Activated naive CD8-positive, alpha-beta T cell treated with anti-CD3 and anti-CD28 coated beads, Interleukin-2, amount 10 ng/mL, durations not matched to agents 7 days and 5 days (primary cell): Measurements from ENCODE around the gene CNGB1. TPM values are rescaled to one million over a fixed set of nuclear protein-coding genes. Genes with fewer than 3 reads are reported as not detected.
A peak's percentile ranks its signal among the peaks of the same experiment; 100 is the strongest.

Source experiments
- ATAC-seq: fragments of 150-1000 bp; cut with Tn5 transposase; one replicate; pipeline ENCODE4 v1.10.0; 2021; ENCODE audit warnings: low read depth, moderate library complexity
- POLR2A ChIA-PET: fragments of 350-600 bp; sonication (Branson Sonifier 250); formaldehyde crosslinking; loops from one replicate; lab custom pipeline; 2021; ENCODE audit warnings: antibody characterized with exemption; lab: Charles Lee
- DNase-seq: peaks from one replicate; pipeline ENCODE4 v3.0.0; 2021
- H3K27ac Mint-ChIP-seq: one replicate; pipeline ENCODE4 v1.8.0; 2022; ENCODE audit warnings: mild to moderate bottlenecking, mixed read lengths
- H3K27me3 Mint-ChIP-seq: one replicate; pipeline ENCODE4 v1.8.0; 2022; ENCODE audit warnings: mild to moderate bottlenecking, moderate library complexity, mixed read lengths
- H3K36me3 Mint-ChIP-seq: one replicate; pipeline ENCODE4 v1.8.0; 2021; ENCODE audit warnings: mild to moderate bottlenecking, mixed read lengths
- H3K4me1 Mint-ChIP-seq: one replicate; pipeline ENCODE4 v1.8.0; 2021; ENCODE audit warnings: mixed read lengths
- H3K4me3 Mint-ChIP-seq: one replicate; pipeline ENCODE4 v1.8.0; 2022; ENCODE audit warnings: mild to moderate bottlenecking, moderate library complexity, mixed read lengths
- H3K9me3 Mint-ChIP-seq: one replicate; pipeline ENCODE4 v1.8.0; 2021; ENCODE audit warnings: mixed read lengths
- total RNA-seq, 2 experiments: library from RNA; stranded (reverse); gene quantifications; one replicate each; pipeline ENCODE4 v1.2.3, GENCODE V29; 2021

CNGB1 gene
- total RNA-seq, 2 experiments from 2014 or later: not detected

DNA sequence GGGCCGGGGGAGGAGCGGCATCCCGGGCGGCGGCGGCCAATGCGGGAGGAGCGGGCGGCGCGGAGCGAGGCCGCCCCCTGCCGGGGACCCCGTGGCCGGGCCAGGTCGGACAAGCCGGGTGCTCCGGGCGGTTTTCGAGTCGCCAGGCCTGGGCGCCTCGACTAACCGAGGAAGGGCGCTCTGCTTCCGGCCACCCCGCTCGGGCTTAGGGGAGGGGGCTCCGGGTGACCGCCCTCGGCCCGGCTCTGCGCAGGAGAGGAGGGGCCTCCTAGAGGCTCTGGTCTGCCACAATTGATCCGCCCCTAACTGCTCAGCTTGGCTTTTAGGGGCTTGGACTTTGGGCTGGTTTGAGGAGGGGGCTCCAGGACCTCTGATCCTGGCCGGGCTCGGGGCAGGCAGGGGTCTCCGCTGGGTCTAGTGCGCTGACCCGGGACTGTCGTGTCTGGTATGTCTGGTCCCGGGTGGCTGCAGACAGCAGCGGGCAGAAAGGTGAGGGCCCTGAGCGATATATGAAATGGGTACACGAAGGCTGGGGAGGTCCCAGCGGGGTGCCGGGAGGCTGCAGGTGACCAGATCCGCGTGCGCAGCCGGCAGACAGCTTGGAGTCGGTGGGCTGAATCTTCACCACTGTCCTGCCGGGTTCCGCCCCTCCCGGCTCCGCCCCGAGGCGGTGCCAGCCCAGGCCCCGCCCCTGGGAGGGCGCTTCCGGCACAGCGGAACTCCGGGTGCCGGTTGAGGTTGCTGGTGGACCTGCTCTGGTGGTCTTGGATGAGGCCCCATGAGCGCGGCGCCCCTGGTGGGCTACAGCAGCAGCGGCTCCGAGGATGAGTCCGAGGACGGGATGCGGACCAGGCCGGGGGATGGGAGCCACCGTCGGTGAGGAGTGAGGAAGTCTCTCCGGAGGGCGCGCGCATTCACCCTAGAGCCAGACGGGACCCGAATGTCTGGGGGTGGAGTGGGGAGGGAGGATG, 30.1 kb upstream of the CNGB1 start, which contains the start of gene USB1:
Gene USB1, plus strand, starts transcription at position 702 of the 971 bp plus-strand sequence. Its CDS starts 77 bp downstream, at position 779.
- Mint-ChIP-seq H3K27me3 (no peaks in the 10 kb centered on the region), H3K27ac (peak within 1 kb of the TSS; percentile 92), H3K4me3 (peak within 1 kb of the TSS; percentile 95), H3K36me3 (peaks cover 14% of the 10 kb centered on the region), H3K4me1 (peaks cover 42% of the 10 kb centered on the region), H3K9me3 (no peaks in the 10 kb centered on the region)
- DNase-seq (peak; percentile 98), ATAC-seq (peak; percentile 57)
- POLR2A ChIA-PET: interaction anchor here (0.6 to 2.6 kb wide), 10 partner anchors 9 to 467 kb away, joined by 3 to 11 read pairs (median 4); partner anchors contain the start of genes CFAP20 and KATNB1

DNA sequence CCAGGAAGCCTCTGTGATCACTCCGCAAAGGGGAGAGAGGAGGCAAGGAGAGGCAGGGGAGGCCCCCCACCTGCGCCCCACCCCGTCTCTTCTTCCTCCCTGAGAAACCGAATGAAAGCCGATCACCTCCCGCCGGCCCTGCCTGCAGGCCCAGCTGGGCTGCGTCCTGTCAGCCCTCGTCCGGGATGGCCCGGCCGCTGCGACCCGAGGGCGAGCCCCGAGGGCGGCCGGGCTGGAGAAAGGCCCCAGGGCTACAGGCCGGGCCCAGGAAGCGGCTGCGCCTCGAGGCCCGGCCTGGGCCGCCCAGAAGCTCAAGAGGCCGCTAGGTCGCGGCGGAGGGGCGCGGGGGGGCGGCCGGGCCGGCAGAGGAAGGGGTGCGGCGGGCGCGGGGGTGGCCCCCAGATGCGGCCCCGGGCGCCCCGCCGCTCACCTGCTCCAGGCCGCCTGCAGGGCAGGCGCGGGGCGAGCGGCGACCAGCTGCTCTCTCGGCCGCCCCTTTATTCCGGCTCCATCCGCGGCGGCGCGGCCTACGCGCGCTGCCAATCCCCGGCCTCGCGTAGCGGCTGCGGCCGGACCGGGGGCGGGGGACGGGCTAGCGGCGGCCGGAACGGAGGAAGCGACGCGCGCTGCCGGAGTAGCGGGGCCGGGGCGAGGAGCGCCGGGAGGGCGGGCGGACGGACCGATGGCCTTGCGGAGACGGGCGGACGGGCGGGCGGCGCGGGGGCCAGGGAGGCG, 29.2 kb upstream of the CNGB1 start, which contains the start of gene ZNF319:
Gene ZNF319, minus strand, starts transcription at position 702 of the 735 bp plus-strand sequence. CDS start 2,407 bp downstream, outside the sequence.
- peaks cover 48% of the 10 kb centered on the region for H3K4me1 Mint-ChIP-seq
- H3K36me3 Mint-ChIP-seq: peaks cover 11% of the 10 kb centered on the region
- peak within 1 kb of the TSS; percentile 95 for H3K4me3 Mint-ChIP-seq
- H3K9me3 Mint-ChIP-seq: no peaks in the 10 kb centered on the region
- peak within 1 kb of the TSS; percentile 92 for H3K27ac Mint-ChIP-seq
- ATAC-seq (peak; percentile 3), DNase-seq (no peak)
- POLR2A ChIA-PET: interaction anchor here (0.6 to 2.6 kb wide), 11 partner anchors 10 to 1136 kb away, joined by 3 to 11 read pairs (median 4); partner anchors contain the start of genes CFAP20 and KATNB1
- no peaks in the 10 kb centered on the region for H3K27me3 Mint-ChIP-seq

DNA sequence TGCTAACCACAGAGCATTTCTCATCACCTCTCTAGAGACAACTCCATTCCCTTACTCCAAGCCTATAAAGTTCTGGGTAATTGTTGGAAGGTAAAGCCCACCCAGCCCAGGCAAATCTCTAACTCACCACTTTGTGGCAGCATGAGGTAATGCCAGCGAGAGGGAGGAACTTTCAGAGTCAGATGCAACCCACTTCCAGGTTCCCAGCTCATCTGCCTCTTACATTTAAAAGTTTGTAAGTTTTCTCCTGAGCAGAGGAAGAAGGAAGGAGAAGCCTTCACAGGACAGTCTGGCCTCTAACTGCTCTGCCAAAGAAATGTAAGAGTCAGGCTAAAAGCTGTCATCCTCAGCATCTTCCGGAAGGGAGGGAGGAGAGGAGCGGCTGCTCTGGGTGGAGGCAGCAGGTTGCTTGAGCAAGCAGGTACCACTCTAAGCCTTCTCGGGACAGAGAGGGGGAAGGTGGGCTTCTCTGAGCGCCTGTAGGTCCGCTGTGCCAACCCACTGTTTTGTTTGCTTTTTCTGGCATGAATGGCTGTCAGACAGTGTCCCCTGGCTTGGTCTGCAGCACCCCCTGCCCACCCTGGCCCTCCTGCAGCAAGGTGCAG, 28.5 kb upstream of the CNGB1 start:
- POLR2A ChIA-PET: interaction anchor here (0.6 to 2.6 kb wide), 8 partner anchors 11 to 1135 kb away, joined by 3 to 11 read pairs (median 6); partner anchors contain the start of genes CFAP20 and KATNB1
- Mint-ChIP-seq H3K9me3 (no peaks in the 10 kb centered on the region), H3K4me3 (peak overlapping the region; percentile 84), H3K4me1 (peaks cover 50% of the 10 kb centered on the region), H3K27ac (peak overlapping the region; percentile 88), H3K27me3 (no peaks in the 10 kb centered on the region), H3K36me3 (peaks cover 11% of the 10 kb centered on the region)
- ATAC-seq (no peak), DNase-seq (no peak)

DNA sequence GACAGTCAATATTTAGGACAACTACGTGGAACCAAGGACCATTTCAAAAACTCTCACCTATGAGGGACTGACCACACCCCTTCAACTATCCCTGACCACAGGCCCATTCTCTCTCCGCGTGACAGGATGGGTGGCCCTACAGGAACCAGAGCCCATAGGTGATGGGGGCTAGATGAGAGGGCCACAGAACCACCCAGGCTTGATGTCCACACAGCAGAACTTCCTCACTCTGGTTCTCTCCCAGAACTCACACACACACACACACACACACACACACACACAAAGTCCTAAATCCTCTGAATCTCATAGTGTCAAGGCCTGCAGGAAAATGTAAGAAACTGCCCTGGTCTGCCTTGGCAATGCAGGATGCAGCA, 28.1 kb upstream of the CNGB1 start:
- POLR2A ChIA-PET: interaction anchor here (0.8 to 2.6 kb wide), 7 partner anchors 10 to 422 kb away, joined by 3 to 11 read pairs (median 5); partner anchors contain the start of gene CFAP20
- Mint-ChIP-seq H3K27me3 (no peaks in the 10 kb centered on the region), H3K4me1 (peaks cover 48% of the 10 kb centered on the region), H3K27ac (peak overlapping the region; percentile 88), H3K4me3 (peak overlapping the region; percentile 84), H3K36me3 (peaks cover 9% of the 10 kb centered on the region), H3K9me3 (no peaks in the 10 kb centered on the region)
- DNase-seq: no peak
- ATAC-seq: no peak

DNA sequence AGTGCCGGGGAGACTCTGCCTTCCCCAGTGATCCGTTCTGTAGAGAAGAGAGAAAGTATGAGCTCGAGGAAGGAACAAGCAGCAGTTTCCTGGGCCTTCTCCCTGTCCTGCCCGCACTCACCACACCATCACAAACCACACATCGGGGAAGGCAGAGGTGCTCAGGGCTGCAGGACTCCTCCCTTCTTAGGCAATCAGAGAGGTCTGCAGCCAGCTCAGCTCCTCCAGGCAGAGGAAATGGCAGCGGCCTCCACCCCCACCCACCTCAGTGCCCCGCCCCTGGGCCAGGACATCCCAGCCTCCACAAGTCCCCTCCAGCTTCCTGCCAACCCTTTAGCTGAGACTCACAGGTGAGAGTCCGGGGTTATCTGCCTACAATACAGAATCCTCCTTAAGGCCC, 27.6 kb upstream of the CNGB1 start:
- H3K4me3 Mint-ChIP-seq: peak overlapping the region; percentile 84
- H3K9me3 Mint-ChIP-seq: no peaks in the 10 kb centered on the region
- H3K27ac Mint-ChIP-seq: peak overlapping the region; percentile 88
- DNase-seq: peak; percentile 75
- H3K36me3 Mint-ChIP-seq: peaks cover 6% of the 10 kb centered on the region
- peaks cover 45% of the 10 kb centered on the region for H3K4me1 Mint-ChIP-seq
- ATAC-seq: peak; percentile 60
- POLR2A ChIA-PET: interaction anchor here (0.8 to 1.2 kb wide), 5 partner anchors 9 to 422 kb away, joined by 3 to 5 read pairs (median 5); partner anchors contain the start of gene CFAP20
- H3K27me3 Mint-ChIP-seq: no peaks in the 10 kb centered on the region

DNA sequence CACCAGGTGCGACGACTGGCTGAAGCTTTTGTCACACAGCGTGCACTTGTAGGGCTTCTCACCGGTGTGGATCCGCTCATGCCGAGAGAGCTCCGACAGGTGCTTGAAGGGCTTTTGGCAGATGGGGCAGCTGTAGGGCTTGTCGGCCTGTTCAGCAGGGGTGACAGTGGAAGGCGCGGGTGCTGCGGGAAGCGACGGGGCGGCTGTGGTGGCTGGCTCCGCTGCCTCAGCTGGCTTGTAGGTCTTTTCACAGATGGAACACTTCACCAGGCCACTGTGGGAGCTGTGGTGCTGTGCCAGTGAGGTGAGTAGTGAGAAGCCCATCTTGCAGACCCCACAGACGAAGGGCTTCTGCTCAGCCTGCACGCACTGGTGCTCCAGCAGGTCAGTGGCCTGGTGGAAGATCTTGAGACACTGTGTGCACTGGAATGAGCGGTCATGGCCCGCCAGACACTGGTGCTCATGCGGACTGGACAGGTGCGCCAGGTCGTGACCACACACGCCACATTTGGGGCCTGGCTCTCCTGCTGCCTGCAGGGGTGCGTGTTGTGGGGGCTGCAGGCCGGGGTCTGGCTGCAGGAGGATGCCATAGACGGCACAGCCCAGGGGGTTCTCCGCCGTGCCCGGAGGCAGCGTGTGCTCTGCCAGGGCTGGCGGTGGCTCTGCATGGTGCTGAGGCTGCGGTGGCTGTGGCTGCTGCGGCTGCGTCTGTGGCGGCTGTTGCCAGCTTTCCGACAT, 26.8 kb upstream of the CNGB1 start:
- ATAC-seq (no peak), DNase-seq (no peak)
- POLR2A ChIA-PET: interaction anchor here (0.9 to 1.2 kb wide), 4 partner anchors 18 to 421 kb away, joined by 3 to 5 read pairs (median 4); partner anchors contain the start of gene CFAP20
- no peaks in the 10 kb centered on the region for H3K27me3 Mint-ChIP-seq
- H3K27ac Mint-ChIP-seq: peak overlapping the region; percentile 88
- peaks cover 6% of the 10 kb centered on the region for H3K36me3 Mint-ChIP-seq
- peak overlapping the region; percentile 84 for H3K4me3 Mint-ChIP-seq
- no peaks in the 10 kb centered on the region for H3K9me3 Mint-ChIP-seq
- peaks cover 45% of the 10 kb centered on the region for H3K4me1 Mint-ChIP-seq

DNA sequence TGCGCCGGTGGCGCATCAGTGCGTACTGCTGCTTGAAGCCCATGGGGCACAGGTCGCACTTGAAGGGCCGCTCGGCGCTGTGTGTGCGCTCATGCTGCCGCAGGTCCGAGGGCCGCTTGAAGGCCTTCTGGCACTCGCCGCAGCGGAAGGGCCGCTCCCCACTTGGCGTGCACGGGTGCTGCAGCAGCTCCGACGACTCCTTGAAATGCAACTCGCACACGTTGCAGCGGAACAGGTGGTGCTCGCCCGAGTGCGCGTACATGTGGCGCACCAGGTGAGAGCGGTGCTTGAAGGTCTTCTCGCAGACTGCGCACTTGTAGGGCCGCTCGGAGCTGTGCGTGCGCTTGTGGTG, 26.2 kb upstream of the CNGB1 start:
- Mint-ChIP-seq H3K27ac (no peak overlapping the region), H3K4me3 (peak overlapping the region; percentile 50), H3K4me1 (peaks cover 42% of the 10 kb centered on the region), H3K36me3 (peaks cover 6% of the 10 kb centered on the region), H3K27me3 (no peaks in the 10 kb centered on the region), H3K9me3 (no peaks in the 10 kb centered on the region)
- no peak for DNase-seq
- no peak for ATAC-seq
- POLR2A ChIA-PET: no interaction called here

DNA sequence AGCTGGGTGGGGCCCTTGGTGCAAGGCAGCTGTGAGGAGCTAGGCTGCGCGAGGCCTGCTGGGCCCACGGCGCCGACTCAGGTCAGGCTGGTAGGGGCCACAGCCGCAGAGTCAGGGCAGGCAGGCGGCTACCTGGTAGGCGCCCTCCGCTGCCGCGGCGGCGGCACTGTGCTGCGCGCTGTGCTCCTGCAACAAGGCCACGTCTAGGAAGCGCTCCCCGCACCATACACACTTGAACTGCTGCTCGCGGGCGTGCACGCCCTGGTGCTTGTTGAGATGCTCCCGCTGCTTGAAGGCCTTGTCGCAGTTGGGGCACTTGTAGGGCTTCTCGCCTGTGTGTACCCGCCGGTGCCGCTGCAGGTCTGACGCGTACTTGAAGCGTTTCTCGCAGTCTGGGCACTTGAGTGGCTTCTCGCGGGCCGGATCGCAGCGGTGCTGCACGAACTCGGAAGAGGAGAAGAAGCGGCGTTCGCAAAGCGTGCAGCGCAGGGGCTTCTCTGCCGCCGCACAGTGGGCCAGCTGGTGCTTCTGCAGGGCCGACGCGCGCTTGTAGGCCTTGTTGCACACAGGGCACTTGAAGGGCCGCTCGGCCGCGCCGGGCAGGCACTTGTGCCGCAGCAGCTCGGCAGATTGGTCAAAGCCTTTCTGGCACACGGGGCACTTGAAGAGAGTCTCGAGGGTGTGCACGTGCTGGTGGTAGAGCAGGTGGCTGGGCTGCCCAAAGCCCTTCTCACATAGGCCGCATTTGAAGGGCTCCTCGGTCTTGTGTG, 25.7 kb upstream of the CNGB1 start:
- H3K4me3 Mint-ChIP-seq: no peak overlapping the region
- H3K4me1 Mint-ChIP-seq: peaks cover 36% of the 10 kb centered on the region
- no peak for DNase-seq
- ATAC-seq: no peak
- no peak overlapping the region for H3K27ac Mint-ChIP-seq
- H3K36me3 Mint-ChIP-seq: peaks cover 6% of the 10 kb centered on the region
- no peaks in the 10 kb centered on the region for H3K9me3 Mint-ChIP-seq
- POLR2A ChIA-PET: no interaction called here
- no peaks in the 10 kb centered on the region for H3K27me3 Mint-ChIP-seq

DNA sequence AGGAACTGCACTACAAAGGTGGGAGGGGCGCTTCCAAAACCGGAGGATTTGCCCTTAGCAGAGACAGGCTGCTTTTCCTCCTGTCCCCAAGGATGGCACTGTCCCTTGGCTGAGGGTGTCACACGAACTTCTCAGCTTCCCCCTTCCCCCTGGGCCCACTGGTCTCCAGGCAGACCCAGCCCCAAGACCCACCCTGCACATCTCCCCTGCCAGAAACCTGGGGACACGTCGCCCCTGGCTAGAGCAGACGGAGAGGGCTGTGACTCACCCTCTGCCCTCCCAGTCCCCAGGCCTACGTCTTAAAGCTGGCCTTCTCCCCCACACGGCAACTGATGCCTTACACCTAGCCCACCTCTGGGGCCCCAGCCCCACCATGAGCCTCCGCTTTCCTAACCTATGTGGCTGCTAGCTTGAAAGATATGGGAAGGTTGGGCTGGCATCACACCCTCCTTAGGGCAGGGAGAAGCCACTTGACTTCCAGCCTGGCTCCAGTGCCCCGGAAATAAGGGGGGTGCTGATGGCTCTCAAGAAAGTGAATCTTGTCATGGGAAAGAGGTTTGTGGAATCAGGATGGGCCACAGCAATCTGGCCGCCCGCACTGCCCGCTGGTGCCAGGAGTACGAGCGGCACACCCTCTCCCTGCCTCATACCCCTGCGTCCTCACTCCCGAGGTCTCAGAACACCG, 24.9 kb upstream of the CNGB1 start:
- Mint-ChIP-seq H3K36me3 (peaks cover 6% of the 10 kb centered on the region), H3K4me3 (no peak overlapping the region), H3K9me3 (no peaks in the 10 kb centered on the region), H3K4me1 (peaks cover 33% of the 10 kb centered on the region), H3K27ac (peak overlapping the region; percentile 65), H3K27me3 (no peaks in the 10 kb centered on the region)
- ATAC-seq (no peak), DNase-seq (no peak)
- POLR2A ChIA-PET: no interaction called here

DNA sequence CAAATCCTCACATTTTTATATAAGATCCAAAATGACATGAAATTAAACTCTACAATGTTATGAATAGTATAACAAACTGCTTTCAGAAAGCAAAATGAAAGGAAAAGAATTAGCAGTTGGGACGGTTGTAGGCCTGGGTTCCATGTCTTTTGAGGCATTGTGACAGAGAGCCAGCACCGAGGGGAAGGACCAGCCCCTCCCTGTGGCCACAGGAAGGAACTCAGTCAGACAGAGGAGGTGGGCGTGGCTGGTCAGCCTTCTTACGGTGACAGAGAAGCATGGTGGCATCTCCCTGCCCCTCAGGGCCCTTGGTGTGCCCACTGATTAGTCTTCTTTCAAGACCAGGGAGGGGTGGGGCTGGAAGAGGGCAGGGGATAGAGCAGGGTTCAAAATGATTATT, 23.9 kb upstream of the CNGB1 start:
- Mint-ChIP-seq H3K27ac (peak overlapping the region; percentile 58), H3K4me3 (peak overlapping the region; percentile 35), H3K36me3 (peaks cover 6% of the 10 kb centered on the region), H3K9me3 (no peaks in the 10 kb centered on the region), H3K27me3 (no peaks in the 10 kb centered on the region), H3K4me1 (peaks cover 33% of the 10 kb centered on the region)
- ATAC-seq: peak; percentile 21
- no peak for DNase-seq
- POLR2A ChIA-PET: no interaction called here

DNA sequence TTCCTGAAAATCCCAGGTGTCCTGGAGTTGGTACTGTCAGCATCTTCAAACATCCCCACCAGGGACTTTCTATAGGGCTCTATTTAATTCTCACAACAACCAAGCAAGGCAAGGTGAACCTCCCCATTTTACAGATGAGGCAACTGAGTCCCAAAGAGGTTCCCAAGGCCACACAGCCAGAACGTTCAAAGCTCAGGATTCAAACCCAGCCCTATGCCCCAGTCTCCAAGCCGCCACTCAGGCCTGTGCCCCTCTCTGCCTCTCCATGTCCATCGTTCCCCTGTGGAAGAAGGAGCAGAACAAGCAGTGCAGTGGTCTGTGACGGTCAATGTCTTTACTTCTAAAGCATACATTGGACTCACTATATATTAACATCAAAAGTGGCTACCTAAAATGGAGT, 23.4 kb upstream of the CNGB1 start:
- POLR2A ChIA-PET: no interaction called here
- Mint-ChIP-seq H3K4me3 (no peak overlapping the region), H3K27me3 (no peaks in the 10 kb centered on the region), H3K36me3 (peaks cover 6% of the 10 kb centered on the region), H3K9me3 (no peaks in the 10 kb centered on the region), H3K27ac (no peak overlapping the region), H3K4me1 (peaks cover 30% of the 10 kb centered on the region)
- ATAC-seq (no peak), DNase-seq (no peak)
